NCI-H1417 treated with DMSO at 0.1 percent for 48 hours (cell line): ENCODE measurements around the gene SLC30A3.
"Not testable (repeated sequence)": the region's sequence is repeated elsewhere in the genome, so short reads cannot be mapped to it uniquely, and the experiment has no call there.

Source experiments
- DNase-seq: peaks from one replicate; lab custom pipeline; 2025; lab: John Stamatoyannopoulos, UW

SLC30A3 gene

DNA sequence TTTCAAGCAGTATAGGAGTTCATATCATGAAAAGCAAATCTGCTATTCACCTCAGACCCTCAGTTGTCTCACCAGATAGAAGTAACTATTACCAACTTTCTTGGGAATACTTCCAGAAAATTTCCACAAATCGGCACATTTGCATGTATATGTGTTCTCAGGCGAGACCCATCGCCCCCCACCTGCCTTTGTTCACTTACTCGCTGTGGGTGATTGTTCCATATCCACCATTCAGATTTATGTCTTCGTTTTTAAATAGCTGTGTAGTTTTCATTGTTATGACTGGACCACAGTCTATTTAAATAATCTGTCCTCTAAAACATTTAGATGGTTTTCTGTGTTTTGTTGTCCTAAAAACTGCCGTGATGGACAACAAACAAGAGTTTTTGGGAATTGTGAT, 22.6 kb upstream of the SLC30A3 start:
- no peak for DNase-seq

- DNase-seq = no peak
Measured at GRCh38 chr2:27284996-27285395, 22.1 kb upstream of the SLC30A3 start.

DNA sequence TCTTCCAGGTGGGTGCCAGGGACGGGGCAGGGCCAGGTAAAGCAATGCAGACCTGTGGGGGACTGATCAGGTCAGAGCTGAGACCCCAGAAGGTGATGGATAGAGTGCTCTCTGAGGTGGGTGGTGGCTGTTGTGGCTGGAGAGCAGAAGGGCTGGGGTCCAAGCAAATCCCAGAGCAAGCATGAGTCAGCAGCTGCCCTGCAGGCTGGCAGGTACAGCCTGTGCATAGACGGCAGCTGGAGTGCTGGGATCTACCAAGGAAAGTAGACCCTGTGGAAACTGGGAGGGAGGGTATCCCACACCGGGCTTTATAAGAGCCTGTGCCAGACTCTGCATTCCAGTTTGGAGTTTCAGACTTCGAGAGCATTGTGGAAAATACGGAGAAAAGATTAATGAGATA, 20.0 kb upstream of the SLC30A3 start:
- DNase-seq = no peak

DNA sequence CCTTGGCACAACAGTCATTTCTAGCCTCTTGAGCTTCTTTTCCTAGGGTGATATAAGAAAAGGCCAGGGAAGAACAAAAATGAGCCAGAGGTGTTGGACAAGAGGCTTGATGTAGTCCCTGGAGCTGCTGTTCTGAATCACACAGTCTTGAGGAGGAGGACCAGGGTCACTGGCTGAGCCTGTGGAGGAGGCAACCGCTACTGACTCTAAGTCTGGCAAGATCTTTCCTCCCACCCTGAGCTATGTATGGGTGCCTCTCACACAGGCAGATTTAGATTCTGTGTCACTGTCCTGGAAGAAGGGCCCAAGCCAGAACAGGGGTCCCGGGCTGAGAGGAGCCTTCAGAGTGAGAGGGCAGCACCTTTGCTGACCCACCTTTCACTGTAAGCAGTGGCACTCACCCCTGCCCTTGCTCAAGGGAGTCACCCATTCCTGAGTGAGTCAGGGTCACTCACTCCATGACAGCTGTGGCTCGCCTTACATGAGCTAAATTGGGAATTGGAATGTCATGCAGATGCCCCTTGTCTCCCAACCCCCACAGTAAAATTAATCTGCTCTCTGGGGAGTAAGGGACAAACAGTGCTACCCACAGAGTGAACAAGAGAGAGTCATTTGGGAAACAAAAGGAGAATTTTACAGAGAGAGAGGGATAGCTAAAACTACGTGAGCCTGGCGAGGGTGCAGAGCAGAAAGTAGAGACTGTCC, 19.2 kb upstream of the SLC30A3 start, which contains the start of gene TRIM54:
Gene TRIM54 (plus strand): TSS at position 575 of the 705 bp plus-strand sequence. CDS start 303 bp downstream, outside the sequence.
- no peak for DNase-seq

DNA sequence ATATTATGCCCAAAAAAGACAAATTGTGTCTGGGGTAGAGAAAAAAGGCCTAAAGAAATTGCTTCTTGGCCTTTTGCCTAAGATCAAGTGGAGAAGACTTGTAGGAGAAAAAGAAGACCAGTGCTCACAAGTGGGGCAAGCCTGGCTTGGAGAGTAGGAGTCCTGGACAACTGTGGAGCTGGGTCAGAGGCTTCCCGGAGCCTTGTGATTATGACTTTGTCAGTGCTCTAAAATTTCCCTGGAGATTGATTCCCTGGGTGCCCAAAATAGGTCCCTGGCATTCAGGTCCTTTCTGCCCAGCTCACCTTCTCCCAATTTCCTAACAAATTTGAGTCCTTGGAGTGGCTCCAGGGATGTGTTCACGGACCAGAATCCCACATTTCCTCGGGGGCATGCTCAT, 18.6 kb upstream of the SLC30A3 start:
- no peak for DNase-seq

- no peak for DNase-seq
Measured at GRCh38 chr2:27280826-27281225, 18.0 kb upstream of the SLC30A3 start.

- DNase-seq = no peak
Measured at GRCh38 chr2:27278010-27278409, 15.2 kb upstream of the SLC30A3 start.

DNA sequence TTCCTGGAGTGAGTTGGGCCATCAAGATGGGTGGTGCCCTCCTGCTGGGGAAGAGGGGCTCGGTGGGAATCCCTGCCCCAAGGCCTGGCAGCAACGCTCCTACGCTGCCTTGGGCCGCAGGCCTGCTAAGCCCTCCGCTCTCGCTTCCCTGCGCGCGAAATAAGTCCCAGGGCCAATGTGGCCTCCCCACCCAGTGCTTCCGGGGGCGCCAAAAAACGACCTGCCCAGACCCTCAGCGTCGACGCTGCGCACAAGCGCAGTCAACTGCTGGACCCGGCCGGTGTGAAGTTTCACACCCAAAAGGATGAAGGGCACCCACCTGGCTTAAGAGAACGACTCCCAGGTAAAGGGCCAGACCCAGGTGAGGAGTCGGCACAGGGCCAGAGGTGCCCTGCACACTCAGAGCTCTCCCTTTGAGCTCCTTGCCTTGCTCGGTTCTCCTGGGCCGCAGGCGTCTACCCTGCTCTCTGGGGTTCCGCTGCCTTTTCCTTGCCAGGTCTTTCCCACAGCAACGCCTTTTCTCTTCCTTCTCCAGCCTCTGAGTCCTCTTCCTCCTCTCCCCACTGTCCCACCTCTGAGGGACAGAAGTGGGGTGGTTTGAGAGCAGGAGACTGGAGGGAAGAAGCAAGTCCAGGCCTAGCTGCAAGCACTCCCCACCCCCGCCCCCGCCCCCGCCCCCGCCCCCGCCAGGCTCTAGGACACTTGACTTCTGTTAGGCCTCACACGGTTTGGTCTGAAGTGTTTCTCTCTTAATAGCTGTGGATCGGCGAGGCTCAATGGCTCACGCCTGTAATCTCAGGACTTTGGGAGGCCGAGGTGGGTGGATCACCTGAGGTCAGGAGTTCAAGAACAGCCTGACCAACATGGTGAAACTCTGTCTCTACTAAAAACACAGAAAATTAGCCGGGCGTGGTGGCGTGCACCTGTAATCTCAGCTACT, 12.6 kb upstream of the SLC30A3 start, which contains the start of gene DNAJC5G:
Gene DNAJC5G (plus strand): TSS at position 223 of the 940 bp plus-strand sequence. CDS start 1,296 bp downstream, outside the sequence.
- no peak for DNase-seq

GRCh38 chr2:27272537-27273522, 10.0 kb upstream of the SLC30A3 start:
- DNase-seq = not testable (repeated sequence)

DNA sequence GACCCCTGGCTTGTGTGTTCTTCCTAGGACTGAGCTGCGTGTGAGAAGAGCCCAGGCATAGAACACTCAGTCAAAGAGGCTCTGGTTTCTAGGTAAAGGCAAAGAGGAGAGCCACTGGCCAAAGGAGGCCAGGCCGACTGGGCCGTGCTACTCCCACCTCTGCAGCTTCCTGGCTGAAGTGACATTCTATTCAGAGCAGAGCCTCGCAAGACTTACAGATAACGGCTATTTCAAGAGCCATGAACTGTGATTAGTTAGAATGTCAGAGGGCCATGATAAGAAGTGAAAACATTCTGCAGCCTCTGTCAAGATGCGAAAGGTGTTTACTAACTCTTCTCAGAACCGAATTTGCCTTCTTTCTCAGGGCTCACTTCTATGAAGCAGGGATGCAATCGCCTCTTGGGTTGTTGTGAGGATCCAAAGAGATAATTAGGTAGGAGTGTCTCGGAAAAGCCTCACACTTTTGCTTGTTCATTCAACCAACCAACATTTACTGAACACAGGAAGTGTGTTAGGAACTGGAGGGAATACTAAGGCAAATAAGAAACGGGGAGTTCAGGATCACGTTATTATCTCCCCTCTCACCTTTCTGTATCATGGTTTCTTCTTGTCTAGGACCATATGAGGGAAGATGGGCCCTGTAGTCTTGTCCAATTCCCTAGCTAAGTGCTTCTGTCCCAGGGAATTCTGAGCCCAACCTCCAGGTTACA, 8.9 kb upstream of the SLC30A3 start:
- DNase-seq = no peak

DNA sequence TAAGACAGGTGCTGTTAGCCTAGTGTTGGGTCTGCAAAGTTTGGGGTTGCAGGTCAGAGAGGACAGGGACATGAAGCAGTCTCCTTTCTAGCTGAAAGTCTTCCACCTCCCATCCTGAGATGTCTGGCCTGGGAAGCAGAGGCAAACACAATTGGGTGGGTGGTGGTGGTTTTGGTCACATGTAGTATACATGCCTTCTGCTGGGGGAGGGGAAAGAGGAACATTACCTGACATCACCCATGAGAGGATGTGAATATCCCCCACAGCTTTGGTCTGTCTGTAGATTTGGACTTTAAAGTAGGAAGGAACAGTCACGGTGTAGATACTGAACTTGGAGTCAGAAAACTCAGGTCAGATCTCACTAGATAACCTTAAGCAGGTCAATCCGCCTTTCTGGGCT, 7.8 kb upstream of the SLC30A3 start:
- DNase-seq = no peak

DNA sequence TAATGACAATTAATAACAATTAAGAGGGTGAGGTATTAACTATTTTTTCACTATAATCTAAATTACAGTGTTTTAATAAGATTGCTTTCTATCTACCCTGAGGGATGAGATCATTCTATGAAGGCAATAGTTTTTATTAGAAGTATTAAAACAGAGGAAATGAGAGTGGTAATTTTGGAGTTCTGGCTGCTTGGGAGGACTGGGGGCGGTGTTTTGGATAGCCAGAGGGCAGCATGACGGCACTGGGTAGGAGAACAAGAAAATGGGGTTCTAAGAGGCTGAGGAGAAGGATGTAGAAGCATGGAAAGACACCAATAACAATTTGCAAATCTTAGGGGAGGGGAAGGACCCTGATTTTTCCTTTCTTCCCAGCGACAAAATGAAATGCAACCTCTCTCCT, 7.3 kb upstream of the SLC30A3 start:
- no peak for DNase-seq

DNA sequence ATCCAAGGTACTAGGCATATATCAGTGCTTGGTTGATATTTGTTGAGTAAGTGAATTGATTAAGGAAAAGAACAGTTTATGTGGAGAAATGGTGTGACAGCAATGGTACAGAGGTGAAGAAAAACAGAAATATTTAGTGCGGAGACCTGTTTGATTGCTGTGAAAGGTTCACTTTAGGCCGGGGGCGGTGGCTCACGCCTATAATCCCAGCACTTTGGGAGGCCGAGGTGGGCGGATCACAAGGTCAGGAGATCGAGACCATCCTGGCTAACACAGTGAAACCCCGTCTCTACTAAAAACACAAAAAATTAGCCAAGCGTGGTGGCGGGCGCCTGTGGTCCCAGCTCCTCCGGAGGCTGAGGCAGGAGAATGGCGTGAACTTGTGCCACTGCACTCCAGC, 5.4 kb upstream of the SLC30A3 start:
- not testable (repeated sequence) for DNase-seq

DNA sequence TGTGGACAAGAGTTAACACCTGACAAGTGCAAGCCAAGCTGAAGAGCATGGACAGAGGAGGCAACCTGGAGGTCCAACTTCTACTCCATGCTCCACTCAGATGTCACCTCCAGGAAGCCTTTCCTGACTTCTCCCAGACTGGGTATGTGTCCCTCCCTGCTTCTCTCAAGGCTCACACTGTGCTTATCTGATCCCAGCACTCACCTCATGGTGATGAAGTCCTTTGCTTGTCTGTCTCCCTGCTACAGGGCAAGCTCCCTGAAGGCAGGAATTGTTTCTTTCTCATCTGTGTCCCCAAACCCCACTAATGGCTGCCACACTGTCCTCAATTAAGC, 2.7 kb upstream of the SLC30A3 start:
- DNase-seq = no peak

DNA sequence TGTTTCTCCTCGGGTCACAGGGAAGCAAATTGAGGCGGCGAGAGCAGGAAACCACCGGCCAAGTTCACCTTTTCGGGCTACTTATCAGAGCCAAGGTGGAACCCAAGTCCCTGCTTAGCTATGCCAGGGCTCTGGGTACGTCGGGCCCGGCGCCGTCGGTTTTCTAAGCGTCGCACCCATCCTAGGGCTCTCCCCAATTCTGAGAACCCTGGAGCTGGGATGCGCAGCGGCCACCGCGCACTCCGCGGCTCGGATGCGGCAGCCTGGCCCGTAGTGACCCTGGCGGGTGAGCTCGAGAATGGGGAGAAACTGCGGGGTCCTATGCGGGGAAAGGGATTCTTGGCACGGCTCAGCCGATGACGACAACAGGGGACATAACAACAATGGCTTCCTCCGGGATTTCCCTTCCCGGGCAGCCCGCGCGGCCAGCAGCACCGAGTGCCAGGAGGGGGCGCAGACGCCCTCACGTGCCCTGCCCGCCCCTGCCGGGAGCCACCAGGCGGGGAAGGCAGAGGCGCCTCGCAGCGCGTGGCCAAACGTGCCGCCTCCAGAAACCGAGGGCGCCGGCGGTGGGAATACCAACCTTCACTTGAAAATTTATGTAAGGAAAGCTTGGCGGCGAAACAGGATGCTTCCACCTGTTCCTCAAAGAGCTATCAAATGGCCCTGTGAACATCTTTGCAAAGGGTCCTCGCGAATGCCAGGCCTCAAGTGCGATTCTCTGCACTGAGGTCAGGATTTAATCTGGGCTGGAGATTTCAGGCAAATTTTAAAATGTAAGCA, 2.1 kb upstream of the SLC30A3 start:
- peak; percentile 32 for DNase-seq

GRCh38 chr2:27264253-27264752, 1.5 kb upstream of the SLC30A3 start:
- DNase-seq = no peak

DNA sequence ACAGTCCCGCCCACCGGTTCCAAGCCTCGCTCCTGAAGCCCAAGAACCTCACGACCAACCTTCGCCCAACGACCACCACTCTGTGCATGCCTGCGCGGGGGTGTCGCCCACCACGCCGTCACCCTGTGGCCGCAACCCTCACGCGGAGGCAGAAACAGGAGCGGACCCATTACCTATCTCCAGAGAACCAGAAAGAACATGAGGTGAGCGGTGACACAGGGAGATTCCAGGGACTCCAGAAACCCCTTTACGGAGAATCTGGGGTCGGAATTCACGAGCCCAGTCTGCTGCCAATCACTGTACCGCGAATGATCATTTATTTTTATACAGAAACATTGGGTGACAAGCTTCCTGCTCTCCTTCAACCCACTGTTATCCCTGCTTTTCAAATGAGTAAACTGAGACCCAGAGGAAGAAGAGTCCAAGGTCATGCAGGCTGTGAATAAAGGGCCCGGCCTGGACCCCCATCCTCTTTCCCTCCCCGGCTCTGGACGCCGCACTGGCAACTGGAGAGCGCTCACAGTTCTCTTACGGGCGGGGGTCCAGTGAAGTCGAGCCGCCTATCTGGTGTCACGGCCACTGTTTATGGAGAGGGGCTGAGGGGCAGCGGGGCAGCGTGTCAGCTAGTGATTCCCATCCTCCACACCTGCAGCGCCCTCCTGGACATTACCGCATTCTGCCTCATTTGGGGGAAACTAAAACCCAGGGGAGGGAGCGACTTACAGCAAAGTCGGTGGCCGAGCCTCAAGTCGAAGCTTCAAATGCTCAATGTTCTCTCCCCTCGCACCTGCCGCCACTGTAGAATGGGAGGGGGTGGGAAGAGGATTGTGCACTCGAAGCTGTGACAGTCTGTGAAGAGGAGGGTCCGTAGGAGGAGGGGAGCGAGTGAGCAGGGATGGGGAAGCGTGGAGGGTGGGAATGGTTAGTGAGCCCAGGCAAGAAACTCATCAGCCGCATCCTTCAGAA, 723 bp upstream of the SLC30A3 start:
- no peak for DNase-seq

DNA sequence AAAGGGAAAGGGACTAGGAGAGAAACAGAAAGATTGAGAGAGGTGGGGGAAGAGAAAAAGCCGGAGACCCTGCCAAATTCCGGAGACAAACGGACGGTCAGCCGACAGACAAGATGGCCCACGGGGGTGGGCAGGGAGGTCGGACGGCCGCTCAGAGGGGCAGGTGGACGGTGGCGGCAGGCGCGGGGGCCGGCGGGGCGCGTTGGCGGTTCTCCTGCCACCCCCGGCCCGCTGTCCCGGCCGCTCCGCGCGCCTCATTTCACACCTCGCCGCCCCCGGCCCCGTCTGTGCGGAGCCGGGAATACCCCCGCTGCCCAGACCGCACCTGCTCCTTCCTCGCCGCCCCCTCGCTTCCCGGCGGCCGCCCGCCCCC, 935 bp downstream of the SLC30A3 start:
- no peak for DNase-seq
